ENCODE measurements around the gene SRSF9.

Gene SRSF9

GRCh38 chr12:120498870-120499515, 29.4 kb upstream of the SRSF9 start:
- DNase-seq (ENCODE audit: low spot score) = no peak
- in situ Hi-C loops (cut with MboI; ENCODE audit: low sequenced_read_pairs, unreplicated experiment) = no loop called here
- no peak for TF ChIP-seq CTCF (IDR thresholded peaks at IDR 0.05; ENCODE audit: borderline replicate concordance, control extremely low read depth, extremely low read depth, insufficient read depth, missing control alignments)

GRCh38 chr12:120497524-120498150, 28.1 kb upstream of the SRSF9 start:
- in situ Hi-C loops (cut with MboI; ENCODE audit: low sequenced_read_pairs, unreplicated experiment) = no loop called here
- no peak for DNase-seq (ENCODE audit: low spot score)
- no peak for TF ChIP-seq CTCF (IDR thresholded peaks at IDR 0.05; ENCODE audit: borderline replicate concordance, control extremely low read depth, extremely low read depth, insufficient read depth, missing control alignments)

- peak; percentile 42 for TF ChIP-seq CTCF (IDR thresholded peaks at IDR 0.05; ENCODE audit: borderline replicate concordance, control extremely low read depth, extremely low read depth, insufficient read depth, missing control alignments)
- in situ Hi-C loops (cut with MboI; ENCODE audit: low sequenced_read_pairs, unreplicated experiment) = no loop called here
- DNase-seq (ENCODE audit: low spot score) = peak; percentile 72
Observed at GRCh38 chr12:120496413-120497340, 27.1 kb upstream of the SRSF9 start.

- DNase-seq (ENCODE audit: low spot score) = peak; percentile 99
- TF ChIP-seq CTCF (IDR thresholded peaks at IDR 0.05; ENCODE audit: borderline replicate concordance, control extremely low read depth, extremely low read depth, insufficient read depth, missing control alignments) = no peak
- in situ Hi-C loops (cut with MboI; ENCODE audit: low sequenced_read_pairs, unreplicated experiment) = no loop called here
Observed at GRCh38 chr12:120495731-120496412, 26.3 kb upstream of the SRSF9 start, which contains the start of gene DYNLL1. TSS of gene DYNLL1 (plus strand) at chr12:120496113. CDS start at chr12:120496422, 309 bp downstream.

- no peak for DNase-seq (ENCODE audit: low spot score)
- in situ Hi-C loops (cut with MboI; ENCODE audit: low sequenced_read_pairs, unreplicated experiment) = no loop called here
- TF ChIP-seq CTCF (IDR thresholded peaks at IDR 0.05; ENCODE audit: borderline replicate concordance, control extremely low read depth, extremely low read depth, insufficient read depth, missing control alignments) = no peak
Observed at GRCh38 chr12:120495186-120495730, 25.7 kb upstream of the SRSF9 start.
